ENCODE results near the gene B3GAT2.
A peak's percentile ranks its signal among the peaks of the same experiment; 100 is the strongest.

Gene B3GAT2, protein sequence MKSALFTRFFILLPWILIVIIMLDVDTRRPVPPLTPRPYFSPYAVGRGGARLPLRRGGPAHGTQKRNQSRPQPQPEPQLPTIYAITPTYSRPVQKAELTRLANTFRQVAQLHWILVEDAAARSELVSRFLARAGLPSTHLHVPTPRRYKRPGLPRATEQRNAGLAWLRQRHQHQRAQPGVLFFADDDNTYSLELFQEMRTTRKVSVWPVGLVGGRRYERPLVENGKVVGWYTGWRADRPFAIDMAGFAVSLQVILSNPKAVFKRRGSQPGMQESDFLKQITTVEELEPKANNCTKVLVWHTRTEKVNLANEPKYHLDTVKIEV

DNA sequence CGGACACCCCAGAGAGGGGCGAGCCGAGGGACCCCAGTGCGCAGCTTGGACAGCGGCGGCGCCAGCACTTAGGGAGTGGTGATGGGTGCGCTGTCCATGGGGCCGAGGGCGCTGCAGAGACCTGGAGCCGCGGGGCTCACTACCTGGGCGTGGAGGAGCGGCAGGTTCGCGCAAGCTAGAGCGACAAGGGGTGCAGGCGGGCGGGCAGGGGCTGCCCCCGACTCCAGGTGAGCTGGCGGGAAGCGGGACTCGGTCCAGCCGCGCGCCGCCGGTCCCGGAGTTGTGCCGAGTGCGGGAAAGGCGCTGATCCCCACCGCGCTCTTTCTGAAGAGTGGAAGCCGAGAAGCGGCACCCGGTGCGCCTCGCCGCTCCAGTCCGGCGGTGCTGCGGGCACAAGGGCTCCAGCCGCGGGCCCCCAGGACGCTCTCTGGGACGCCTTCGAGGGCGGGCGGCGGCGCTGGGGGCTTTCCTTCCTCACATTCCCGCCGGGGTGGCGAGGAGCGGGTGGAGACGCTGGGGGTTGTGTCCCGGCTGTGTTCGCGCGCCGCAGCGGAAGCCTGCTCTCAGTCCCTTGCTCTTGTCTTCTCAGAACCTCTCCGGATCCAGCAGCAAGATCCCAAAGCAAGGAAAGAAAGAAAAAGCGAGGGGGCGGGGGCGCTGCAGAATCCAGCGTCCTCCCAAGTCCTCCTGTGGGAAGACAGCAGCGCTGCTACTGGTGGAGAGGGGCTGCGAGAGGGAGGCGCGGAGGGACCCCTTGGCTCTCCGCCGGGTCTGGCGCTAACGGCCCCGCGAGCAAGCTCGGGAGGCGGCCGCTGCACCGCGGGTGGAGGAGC is at the start of gene B3GAT2:
B3GAT2 (minus strand) TSS at position 610 of the 833 bp plus-strand sequence. CDS start 631 bp downstream, outside the sequence.
- Mint-ChIP-seq H3K27me3 (ENCODE audit: low read depth) (peaks cover 73% of the 10 kb centered on the region), H3K27ac (no peak within 1 kb of the TSS), H3K9me3 (no peaks in the 10 kb centered on the region), H3K4me1 (ENCODE audit: low read depth) (peaks cover 10% of the 10 kb centered on the region), H3K4me3 (peak within 1 kb of the TSS; percentile 77), H3K36me3 (ENCODE audit: low read depth) (no peaks in the 10 kb centered on the region)
- DNase-seq (ENCODE audit: low spot score), result no peak

GRCh38 chr6:70998148-70998547 is 41.3 kb upstream of the B3GAT2 start:
- no peak overlapping the region for H3K4me3 Mint-ChIP-seq
- no peaks in the 10 kb centered on the region for H3K9me3 Mint-ChIP-seq
- H3K36me3 Mint-ChIP-seq (ENCODE audit: low read depth), result no peaks in the 10 kb centered on the region
- DNase-seq (ENCODE audit: low spot score), result no peak
- no peaks in the 10 kb centered on the region for H3K4me1 Mint-ChIP-seq (ENCODE audit: low read depth)
- H3K27me3 Mint-ChIP-seq (ENCODE audit: low read depth), result no peaks in the 10 kb centered on the region
- no peak overlapping the region for H3K27ac Mint-ChIP-seq

DNA sequence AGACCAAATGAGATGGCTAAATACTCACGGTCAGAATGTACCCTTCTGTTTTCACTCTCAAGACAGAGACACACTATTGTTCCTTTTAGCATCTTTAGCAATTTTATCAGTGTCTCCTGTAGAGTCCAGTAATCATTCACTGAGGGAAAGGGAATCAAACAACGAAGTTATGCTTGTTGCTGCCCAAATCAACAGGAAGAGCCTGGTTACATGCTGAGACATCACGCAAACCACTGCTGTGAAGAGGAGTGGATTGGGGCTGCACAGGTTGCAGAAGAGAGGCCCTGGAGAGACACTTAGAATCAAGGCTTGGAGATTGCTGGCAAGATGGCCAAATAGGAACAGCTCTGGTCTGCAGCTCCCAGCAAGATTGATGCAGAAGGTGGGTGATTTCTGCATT is 40.5 kb upstream of the B3GAT2 start:
- H3K27me3 Mint-ChIP-seq (ENCODE audit: low read depth), result no peaks in the 10 kb centered on the region
- no peaks in the 10 kb centered on the region for H3K4me1 Mint-ChIP-seq (ENCODE audit: low read depth)
- H3K27ac Mint-ChIP-seq, result no peak overlapping the region
- no peaks in the 10 kb centered on the region for H3K36me3 Mint-ChIP-seq (ENCODE audit: low read depth)
- H3K9me3 Mint-ChIP-seq, result no peaks in the 10 kb centered on the region
- DNase-seq (ENCODE audit: low spot score), result no peak
- H3K4me3 Mint-ChIP-seq, result no peak overlapping the region

- Mint-ChIP-seq H3K36me3 (ENCODE audit: low read depth) (no peaks in the 10 kb centered on the region), H3K9me3 (no peaks in the 10 kb centered on the region), H3K4me1 (ENCODE audit: low read depth) (no peaks in the 10 kb centered on the region), H3K27ac (no peak overlapping the region), H3K4me3 (no peak overlapping the region), H3K27me3 (ENCODE audit: low read depth) (no peaks in the 10 kb centered on the region)
- no peak for DNase-seq (ENCODE audit: low spot score)
Observed at GRCh38 chr6:70996106-70996505, 39.2 kb upstream of the B3GAT2 start.

- Mint-ChIP-seq H3K4me1 (ENCODE audit: low read depth) (no peaks in the 10 kb centered on the region), H3K4me3 (no peak overlapping the region), H3K27me3 (ENCODE audit: low read depth) (no peaks in the 10 kb centered on the region), H3K27ac (no peak overlapping the region), H3K36me3 (ENCODE audit: low read depth) (no peaks in the 10 kb centered on the region), H3K9me3 (no peaks in the 10 kb centered on the region)
- DNase-seq (ENCODE audit: low spot score), result no peak
Observed at GRCh38 chr6:70995411-70995810, 38.6 kb upstream of the B3GAT2 start.

GRCh38 chr6:70991253-70991652 is 34.4 kb upstream of the B3GAT2 start:
- no peaks in the 10 kb centered on the region for H3K9me3 Mint-ChIP-seq
- DNase-seq (ENCODE audit: low spot score), result no peak
- H3K27me3 Mint-ChIP-seq (ENCODE audit: low read depth), result no peaks in the 10 kb centered on the region
- H3K4me1 Mint-ChIP-seq (ENCODE audit: low read depth), result no peaks in the 10 kb centered on the region
- H3K36me3 Mint-ChIP-seq (ENCODE audit: low read depth), result no peaks in the 10 kb centered on the region
- no peak overlapping the region for H3K4me3 Mint-ChIP-seq
- no peak overlapping the region for H3K27ac Mint-ChIP-seq

- no peaks in the 10 kb centered on the region for H3K4me1 Mint-ChIP-seq (ENCODE audit: low read depth)
- H3K4me3 Mint-ChIP-seq, result no peak overlapping the region
- H3K27ac Mint-ChIP-seq, result no peak overlapping the region
- H3K27me3 Mint-ChIP-seq (ENCODE audit: low read depth), result no peaks in the 10 kb centered on the region
- no peaks in the 10 kb centered on the region for H3K9me3 Mint-ChIP-seq
- no peaks in the 10 kb centered on the region for H3K36me3 Mint-ChIP-seq (ENCODE audit: low read depth)
- no peak for DNase-seq (ENCODE audit: low spot score)
Observed at GRCh38 chr6:70985156-70985555, 28.3 kb upstream of the B3GAT2 start.

DNA sequence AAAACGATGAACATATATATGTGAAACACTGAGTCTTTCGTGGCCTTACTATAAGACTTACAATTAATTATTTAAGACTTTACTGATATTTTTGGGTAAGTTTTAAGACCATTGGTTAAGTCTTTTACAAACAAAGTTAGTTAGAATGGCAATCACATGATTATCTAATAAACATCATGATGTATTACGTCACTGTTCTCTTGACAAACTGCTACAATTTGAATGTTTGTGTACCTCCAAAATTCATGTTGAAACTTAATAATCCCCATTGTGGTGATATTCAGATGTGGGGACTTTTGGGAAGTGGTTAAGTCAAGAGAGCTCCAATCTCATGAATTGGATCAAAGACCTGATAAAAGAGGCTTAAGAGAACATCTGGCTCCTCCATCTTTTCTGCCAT is 25.9 kb upstream of the B3GAT2 start:
- Mint-ChIP-seq H3K4me3 (no peak overlapping the region), H3K27me3 (ENCODE audit: low read depth) (no peaks in the 10 kb centered on the region), H3K27ac (no peak overlapping the region), H3K36me3 (ENCODE audit: low read depth) (no peaks in the 10 kb centered on the region), H3K4me1 (ENCODE audit: low read depth) (no peaks in the 10 kb centered on the region), H3K9me3 (peaks cover 3% of the 10 kb centered on the region)
- no peak for DNase-seq (ENCODE audit: low spot score)

- Mint-ChIP-seq H3K27ac (no peak overlapping the region), H3K4me3 (no peak overlapping the region), H3K4me1 (ENCODE audit: low read depth) (no peaks in the 10 kb centered on the region), H3K9me3 (peaks cover 3% of the 10 kb centered on the region), H3K36me3 (ENCODE audit: low read depth) (no peaks in the 10 kb centered on the region), H3K27me3 (ENCODE audit: low read depth) (peaks cover 3% of the 10 kb centered on the region)
- no peak for DNase-seq (ENCODE audit: low spot score)
Observed at GRCh38 chr6:70980727-70981126, 23.9 kb upstream of the B3GAT2 start.

- no peaks in the 10 kb centered on the region for H3K4me1 Mint-ChIP-seq (ENCODE audit: low read depth)
- H3K27ac Mint-ChIP-seq, result no peak overlapping the region
- H3K9me3 Mint-ChIP-seq, result no peaks in the 10 kb centered on the region
- no peak for DNase-seq (ENCODE audit: low spot score)
- H3K36me3 Mint-ChIP-seq (ENCODE audit: low read depth), result no peaks in the 10 kb centered on the region
- H3K4me3 Mint-ChIP-seq, result no peak overlapping the region
- H3K27me3 Mint-ChIP-seq (ENCODE audit: low read depth), result peaks cover 3% of the 10 kb centered on the region
Observed at GRCh38 chr6:70973604-70974003, 16.7 kb upstream of the B3GAT2 start.

DNA sequence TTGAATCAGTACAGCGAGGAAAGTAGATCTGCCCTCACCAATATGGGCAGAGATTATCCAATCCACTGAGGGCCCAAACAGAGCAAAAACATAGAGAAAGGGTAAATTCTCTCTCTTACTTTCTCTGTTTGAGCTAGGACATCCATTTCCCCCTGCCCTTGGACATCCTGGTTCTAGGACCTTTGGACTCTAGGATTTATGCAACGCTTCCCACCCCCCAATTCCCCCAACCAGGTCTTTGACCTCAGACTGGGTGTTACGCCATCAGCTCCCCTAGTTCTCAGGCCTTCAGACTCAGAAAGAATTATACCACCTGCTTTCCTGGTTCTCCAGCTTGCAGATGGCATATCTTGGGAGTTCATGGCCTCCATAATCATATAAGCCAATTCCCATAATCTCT is 10.2 kb upstream of the B3GAT2 start:
- H3K36me3 Mint-ChIP-seq (ENCODE audit: low read depth), result no peaks in the 10 kb centered on the region
- H3K27ac Mint-ChIP-seq, result no peak overlapping the region
- no peaks in the 10 kb centered on the region for H3K4me1 Mint-ChIP-seq (ENCODE audit: low read depth)
- no peak for DNase-seq (ENCODE audit: low spot score)
- no peak overlapping the region for H3K4me3 Mint-ChIP-seq
- H3K27me3 Mint-ChIP-seq (ENCODE audit: low read depth), result no peaks in the 10 kb centered on the region
- no peaks in the 10 kb centered on the region for H3K9me3 Mint-ChIP-seq

DNA sequence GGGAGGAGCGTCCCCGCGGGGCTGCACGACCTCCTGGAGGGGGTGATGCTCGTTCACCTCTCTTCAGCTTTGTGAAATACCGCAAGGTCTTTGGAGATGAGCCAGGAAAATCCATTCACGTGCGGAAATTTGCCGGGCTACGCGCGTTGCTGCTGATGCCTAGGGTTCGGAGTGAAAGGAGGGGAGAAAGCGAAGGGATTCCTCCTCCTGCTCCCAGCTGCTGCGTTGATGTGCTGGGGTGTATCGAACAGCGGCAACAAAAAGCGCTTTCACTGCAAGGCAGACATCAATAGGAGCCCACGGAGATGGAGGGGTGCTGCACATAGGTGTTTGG is 391 bp upstream of the B3GAT2 start:
- no peaks in the 10 kb centered on the region for H3K36me3 Mint-ChIP-seq (ENCODE audit: low read depth)
- H3K27ac Mint-ChIP-seq, result no peak overlapping the region
- DNase-seq (ENCODE audit: low spot score), result no peak
- no peaks in the 10 kb centered on the region for H3K9me3 Mint-ChIP-seq
- no peak overlapping the region for H3K4me3 Mint-ChIP-seq
- H3K4me1 Mint-ChIP-seq (ENCODE audit: low read depth), result peaks cover 10% of the 10 kb centered on the region
- peaks cover 69% of the 10 kb centered on the region for H3K27me3 Mint-ChIP-seq (ENCODE audit: low read depth)

- Mint-ChIP-seq H3K9me3 (no peaks in the 10 kb centered on the region), H3K36me3 (ENCODE audit: low read depth) (no peaks in the 10 kb centered on the region), H3K27ac (no peak overlapping the region), H3K27me3 (ENCODE audit: low read depth) (peaks cover 78% of the 10 kb centered on the region), H3K4me1 (ENCODE audit: low read depth) (peaks cover 10% of the 10 kb centered on the region), H3K4me3 (peak overlapping the region; percentile 77)
- no peak for DNase-seq (ENCODE audit: low spot score)
Observed at GRCh38 chr6:70956191-70956450, 739 bp downstream of the B3GAT2 start.

DNA sequence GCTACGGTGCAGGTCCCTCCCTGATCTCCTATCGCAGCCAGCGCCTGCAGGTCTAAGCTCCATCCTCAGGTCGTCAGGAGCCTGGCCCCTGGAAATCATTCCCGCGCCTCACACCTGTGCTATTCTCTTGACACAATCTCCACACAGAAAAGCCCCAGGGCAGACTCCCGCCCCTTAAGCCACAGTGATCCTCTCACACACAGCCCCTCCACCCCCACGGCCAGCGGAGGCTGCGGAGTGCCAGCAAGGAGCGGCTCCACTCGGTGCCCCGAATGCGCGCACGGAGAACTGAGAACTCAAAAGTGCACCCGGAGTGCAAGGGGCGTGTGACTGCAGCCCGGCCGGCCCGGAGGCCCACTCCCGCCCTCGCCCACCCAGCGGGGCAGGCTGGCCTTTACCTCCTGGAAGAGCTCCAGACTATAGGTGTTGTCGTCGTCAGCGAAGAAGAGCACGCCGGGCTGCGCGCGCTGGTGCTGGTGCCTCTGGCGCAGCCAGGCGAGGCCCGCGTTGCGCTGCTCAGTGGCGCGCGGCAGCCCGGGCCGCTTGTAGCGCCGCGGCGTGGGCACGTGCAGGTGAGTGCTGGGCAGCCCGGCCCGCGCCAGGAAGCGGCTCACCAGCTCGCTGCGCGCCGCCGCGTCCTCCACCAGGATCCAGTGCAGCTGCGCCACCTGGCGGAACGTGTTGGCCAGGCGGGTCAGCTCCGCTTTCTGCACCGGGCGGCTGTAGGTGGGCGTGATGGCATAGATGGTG is 1.2 kb downstream of the B3GAT2 start:
- peaks cover 10% of the 10 kb centered on the region for H3K4me1 Mint-ChIP-seq (ENCODE audit: low read depth)
- H3K27ac Mint-ChIP-seq, result no peak overlapping the region
- H3K27me3 Mint-ChIP-seq (ENCODE audit: low read depth), result peaks cover 80% of the 10 kb centered on the region
- peak overlapping the region; percentile 77 for H3K4me3 Mint-ChIP-seq
- DNase-seq (ENCODE audit: low spot score), result peak; percentile 84
- no peaks in the 10 kb centered on the region for H3K36me3 Mint-ChIP-seq (ENCODE audit: low read depth)
- no peaks in the 10 kb centered on the region for H3K9me3 Mint-ChIP-seq
